Measurements from ENCODE around the gene CDC42BPA.

- TF ChIP-seq CTCF (IDR thresholded peaks at IDR 0.05; ENCODE audit: borderline replicate concordance, extremely low read depth, low read length, poor library complexity, severe bottlenecking) (no peak), EZH2 (IDR thresholded peaks at IDR 0.05; ENCODE audit: borderline replicate concordance, low read depth, low read length, severe bottlenecking) (no peak)
Observed at GRCh38 chr1:227321035-227321434, 2.7 kb upstream of the CDC42BPA start.
